ENCODE measurements around the gene TINCR. TPM values are rescaled to one million over a fixed set of nuclear protein-coding genes. Genes with fewer than 3 reads are reported as not detected.
"Not testable (repeated sequence)": the region's sequence is repeated elsewhere in the genome, so short reads cannot be mapped to it uniquely, and the experiment has no call there.

The TINCR gene
- total RNA-seq, 1 donor from 2014 or later = 8.1 TPM

DNA sequence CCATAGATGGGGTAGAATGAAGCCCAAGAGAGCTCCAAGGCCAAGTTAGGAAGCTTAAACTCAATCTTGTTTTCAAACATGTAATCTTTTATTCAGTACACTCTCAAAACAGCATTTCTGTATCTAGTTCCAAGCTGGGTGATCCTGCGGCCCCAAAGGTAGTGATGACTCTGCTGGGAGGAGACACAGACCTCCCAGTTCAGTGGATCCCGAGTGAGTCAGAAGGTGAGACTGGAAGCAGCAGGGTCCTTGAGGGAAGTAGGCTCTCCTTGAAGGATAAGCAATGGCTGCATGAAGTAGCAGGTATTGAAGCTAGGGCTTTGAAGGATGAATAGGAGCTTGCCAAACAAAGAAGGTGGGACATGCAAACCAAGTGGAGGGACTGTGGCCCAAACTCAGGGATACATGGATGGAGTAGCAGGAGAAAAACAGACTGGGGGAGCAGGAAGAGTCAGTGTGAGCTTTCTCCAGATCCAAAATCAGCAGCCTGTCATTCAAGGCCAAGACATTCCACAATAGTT, 9.6 kb downstream of the TINCR start:
- no peak for DNase-seq

DNA sequence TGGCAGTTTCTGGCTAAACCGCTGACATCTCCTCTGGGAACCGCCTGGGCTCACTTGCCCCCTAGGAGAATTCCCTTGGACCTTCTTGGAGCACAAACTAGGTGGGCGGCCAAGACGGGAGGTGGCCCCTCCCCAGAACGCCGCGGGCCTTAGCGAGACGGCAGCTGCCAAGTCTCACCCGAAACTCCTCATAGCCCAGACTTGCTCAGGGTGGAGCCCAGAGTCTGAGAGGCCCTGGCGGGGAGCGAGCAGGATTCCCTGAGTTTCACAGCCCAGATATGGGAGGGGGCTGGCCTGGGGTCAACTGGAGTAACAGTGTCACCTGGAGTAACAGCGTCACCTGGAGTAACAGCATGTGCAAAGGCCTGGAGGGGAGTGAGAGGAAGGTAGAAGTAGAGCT, 10.1 kb downstream of the TINCR start:
- DNase-seq = peak; percentile 67

GRCh38 chr19:5554828-5555227, 12.9 kb downstream of the TINCR start:
- no peak for DNase-seq

DNA sequence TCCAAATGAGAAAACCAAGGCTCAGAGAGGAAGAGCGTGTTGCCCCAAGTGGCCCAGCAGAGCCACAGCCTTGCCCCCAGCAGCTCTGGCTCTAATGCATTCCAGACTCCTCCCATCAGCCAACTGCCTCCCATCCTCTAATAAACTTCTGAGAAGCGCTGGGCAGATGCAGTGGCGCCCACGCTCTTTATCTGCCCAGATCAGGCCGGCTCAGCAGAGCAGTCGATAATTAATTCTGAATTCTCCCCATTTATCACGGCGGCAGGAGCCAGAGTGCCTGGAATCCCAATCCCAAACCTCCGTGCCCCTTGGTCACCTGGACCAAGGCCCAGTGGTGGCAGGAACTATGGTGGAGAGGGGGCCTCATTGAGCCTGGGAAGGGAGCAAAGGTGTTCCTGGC, 13.9 kb downstream of the TINCR start:
- no peak for DNase-seq

DNA sequence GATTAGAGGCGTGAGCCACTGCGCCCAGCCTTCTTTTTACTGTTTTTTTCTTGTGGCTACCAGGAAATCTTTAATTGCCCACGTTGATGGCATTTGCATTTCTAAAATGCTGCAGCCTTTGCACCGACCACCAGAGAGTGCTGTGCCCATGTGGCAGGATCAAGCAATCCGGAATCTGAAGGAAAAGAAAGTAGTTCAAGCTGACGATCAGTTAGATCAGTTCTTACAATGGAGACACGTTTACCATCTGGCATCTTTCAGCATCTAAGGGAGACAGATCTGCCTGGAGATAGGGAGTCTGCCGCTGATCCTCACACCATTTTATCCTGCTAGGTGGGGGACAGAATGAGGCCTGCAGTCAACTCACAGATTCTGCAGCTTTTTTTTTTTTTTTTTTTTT, 19.9 kb downstream of the TINCR start:
- DNase-seq = no peak

DNA sequence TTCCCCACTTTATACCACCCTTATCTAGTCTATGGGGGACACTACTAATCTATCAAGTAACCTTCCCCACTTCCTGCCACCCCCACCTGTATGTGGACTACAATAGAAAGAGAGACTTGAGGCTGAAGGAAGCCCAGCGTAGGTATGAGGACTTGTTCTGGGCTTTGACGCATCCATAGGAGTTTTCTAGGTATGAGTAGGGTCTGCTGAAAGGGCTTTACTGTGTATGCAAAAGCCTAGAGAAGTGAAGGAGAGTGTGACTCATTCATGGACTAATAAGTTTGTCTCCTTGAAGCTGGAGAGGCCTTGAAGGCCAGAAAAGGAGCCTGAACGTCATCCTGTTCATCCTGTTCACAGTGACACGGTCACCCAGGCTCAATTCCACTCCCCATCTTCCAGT, 21.8 kb downstream of the TINCR start:
- DNase-seq = no peak

- DNase-seq = no peak
Measured at GRCh38 chr19:5545051-5545450, 22.7 kb downstream of the TINCR start.

- no peak for DNase-seq
Measured at GRCh38 chr19:5542665-5543064, 25.1 kb downstream of the TINCR start.

DNA sequence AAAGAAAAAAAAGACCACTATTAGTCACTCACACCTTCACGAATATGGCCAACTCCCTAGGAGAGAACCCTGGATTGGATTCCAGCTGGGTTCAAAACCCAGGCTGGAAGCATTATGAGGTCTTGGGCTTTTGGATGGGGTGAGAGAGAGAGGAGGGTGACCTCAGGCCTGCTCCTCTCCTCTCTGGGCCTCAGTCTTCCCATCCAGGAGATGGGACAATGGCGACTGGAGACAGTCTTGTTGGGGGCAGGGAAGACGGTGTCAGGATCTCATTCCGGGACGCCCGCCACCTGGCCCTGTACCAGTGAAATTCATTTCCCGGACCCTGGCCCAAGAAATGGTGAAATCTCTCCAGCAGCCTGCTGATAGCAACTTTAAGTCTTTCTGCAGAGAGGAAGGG, 26.3 kb downstream of the TINCR start:
- no peak for DNase-seq

- no peak for DNase-seq
Measured at GRCh38 chr19:5540208-5540607, 27.5 kb downstream of the TINCR start.

- DNase-seq = peak; percentile 40
Measured at GRCh38 chr19:5537870-5538269, 29.9 kb downstream of the TINCR start.

- DNase-seq = not testable (repeated sequence)
Measured at GRCh38 chr19:5536982-5537579, 30.7 kb downstream of the TINCR start.

DNA sequence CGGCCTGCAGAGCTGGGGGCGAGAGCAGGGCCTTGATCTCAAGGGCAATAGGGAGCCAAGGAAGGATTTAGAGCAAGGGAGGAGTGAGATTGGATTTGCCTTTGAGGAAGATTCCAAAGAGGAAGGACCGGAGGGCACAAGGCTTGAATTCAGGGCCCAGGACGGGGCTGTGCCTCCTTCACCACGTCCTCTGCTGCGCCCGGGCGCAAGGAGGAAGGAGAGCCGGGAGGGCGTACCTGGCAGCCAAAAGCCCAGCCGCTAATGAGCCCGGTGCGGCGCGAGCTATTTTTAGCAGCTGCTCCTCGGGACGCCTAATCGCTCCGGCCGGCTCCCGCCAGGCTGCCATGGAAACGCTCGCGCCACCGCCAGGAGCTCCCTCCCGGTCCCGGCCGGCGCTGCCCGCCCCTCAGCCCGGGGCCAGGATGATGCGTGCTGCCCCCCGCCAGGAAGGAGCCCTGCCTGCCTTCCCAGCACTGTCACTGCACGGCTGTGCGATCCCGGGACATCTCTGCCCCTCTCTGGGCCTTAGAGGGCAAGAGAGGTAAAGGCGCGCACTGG, 31.3 kb downstream of the TINCR start:
- DNase-seq = peak; percentile 87

- DNase-seq = no peak
Measured at GRCh38 chr19:5534787-5535586, 32.8 kb downstream of the TINCR start.

DNA sequence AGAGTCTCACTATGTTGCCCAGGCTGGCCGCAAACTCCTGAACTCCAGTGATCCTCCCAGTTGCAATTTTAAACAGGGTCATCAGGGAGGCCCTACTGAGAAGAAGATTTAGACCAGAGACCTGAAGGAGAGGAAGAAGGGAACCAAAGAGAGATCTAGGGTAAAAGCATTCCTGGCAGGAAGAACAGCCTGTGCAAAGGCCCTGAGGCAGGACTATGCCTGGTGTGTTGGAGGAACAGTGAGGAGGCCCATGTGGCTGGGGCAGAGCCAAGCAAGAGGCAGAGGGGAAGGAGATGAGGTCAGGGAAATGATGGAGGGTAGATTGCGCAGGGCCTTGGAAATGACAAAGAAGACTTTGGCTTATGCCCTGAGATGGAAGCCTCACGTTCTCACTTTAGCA, 34.5 kb downstream of the TINCR start:
- no peak for DNase-seq

DNA sequence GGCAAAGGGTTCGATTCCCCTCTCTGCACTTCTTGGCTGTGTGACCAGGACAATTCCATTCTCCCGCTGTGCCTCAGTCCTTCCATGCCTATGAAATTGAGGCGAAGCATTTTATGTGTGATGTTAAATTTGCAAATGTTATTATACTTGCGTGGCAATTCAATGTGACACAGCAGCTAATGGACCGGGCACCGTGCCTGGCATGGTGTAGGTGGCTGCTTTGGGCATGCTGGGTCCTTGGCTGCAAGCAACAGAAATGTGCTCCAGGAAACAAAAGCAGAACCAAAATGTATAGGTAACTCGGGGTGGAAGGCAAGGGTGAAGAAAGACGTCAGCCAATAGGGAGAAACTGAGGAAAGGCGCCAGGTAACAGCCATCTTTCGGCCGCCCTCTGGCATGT, 37.1 kb downstream of the TINCR start:
- DNase-seq = no peak

GRCh38 chr19:5526691-5527090, 41.1 kb downstream of the TINCR start:
- DNase-seq = no peak

- DNase-seq = no peak
Measured at GRCh38 chr19:5524081-5524480, 43.7 kb downstream of the TINCR start.

DNA sequence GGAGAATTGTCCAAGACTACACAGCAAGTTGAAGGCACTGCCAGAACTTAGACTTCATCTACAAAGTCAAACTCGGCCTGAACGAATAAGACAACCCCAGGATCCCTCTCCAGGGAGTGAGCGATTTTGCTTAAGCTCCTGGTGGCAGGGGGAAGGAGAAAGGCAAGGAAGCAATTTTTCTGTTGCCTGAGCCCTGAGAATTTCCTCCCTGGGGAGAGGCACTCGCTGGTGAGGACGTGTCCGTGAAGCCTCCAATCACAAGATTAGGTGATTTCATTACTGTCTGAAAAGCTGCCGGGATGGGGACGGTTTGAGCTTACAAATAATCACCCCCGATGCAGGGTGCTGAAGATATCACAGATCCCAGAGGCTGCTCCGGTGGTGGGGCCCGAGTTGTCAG, 45.6 kb downstream of the TINCR start:
- no peak for DNase-seq

DNA sequence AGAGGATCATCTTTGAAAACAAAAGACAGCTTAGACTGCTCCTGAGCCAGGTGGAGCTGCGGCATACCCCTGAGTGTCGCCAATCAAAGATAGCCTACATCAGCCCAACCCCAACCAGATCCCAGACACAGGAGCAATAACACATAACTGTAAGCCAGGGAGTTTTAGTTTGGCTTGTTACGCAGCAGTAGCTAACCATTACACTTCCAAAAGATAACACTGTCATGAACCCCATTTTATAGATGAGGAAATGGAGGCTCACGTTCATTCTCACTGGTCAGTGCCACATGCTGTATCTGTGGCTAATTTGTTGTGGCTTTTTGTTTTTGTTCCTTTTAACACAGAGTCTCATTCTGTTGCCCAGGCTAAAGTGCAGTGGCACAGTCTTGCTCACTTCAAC, 47.3 kb downstream of the TINCR start:
- no peak for DNase-seq

GRCh38 chr19:5519076-5519475, 48.7 kb downstream of the TINCR start:
- no peak for DNase-seq

GRCh38 chr19:5515737-5516136, 52.0 kb downstream of the TINCR start:
- DNase-seq = no peak

DNA sequence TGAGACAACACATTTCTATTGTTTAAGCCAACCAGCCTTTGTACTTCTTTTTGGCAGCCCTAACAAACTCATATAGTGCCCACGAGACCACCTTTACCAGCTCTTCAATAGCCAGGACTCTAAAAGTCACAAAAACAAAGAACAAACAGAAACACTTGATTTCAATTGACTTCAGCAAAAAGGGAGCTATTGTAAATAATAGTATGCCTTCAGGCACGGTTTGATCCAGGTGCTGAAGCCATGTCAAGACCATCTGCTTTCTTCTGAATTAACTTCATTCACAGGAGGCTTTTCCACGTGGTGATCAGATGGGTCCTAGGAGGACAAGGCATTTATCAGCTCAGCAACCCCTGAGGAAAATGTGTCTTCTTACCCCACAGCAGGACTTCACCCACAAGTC, 53.8 kb downstream of the TINCR start:
- no peak for DNase-seq

GRCh38 chr19:5512715-5513114, 55.0 kb downstream of the TINCR start:
- no peak for DNase-seq

All from tongue (tissue), 2 donors.